ENCODE results near the gene ACSBG1. TPM values are rescaled to one million over a fixed set of nuclear protein-coding genes. Genes with fewer than 3 reads are reported as not detected.

ACSBG1 gene
- total and polyA plus RNA-seq, 2 of the 8 experiments (the other 6 are each of a cell fraction or from before 2014, with no cell fraction given) = 5.4 to 7.1 TPM

DNA sequence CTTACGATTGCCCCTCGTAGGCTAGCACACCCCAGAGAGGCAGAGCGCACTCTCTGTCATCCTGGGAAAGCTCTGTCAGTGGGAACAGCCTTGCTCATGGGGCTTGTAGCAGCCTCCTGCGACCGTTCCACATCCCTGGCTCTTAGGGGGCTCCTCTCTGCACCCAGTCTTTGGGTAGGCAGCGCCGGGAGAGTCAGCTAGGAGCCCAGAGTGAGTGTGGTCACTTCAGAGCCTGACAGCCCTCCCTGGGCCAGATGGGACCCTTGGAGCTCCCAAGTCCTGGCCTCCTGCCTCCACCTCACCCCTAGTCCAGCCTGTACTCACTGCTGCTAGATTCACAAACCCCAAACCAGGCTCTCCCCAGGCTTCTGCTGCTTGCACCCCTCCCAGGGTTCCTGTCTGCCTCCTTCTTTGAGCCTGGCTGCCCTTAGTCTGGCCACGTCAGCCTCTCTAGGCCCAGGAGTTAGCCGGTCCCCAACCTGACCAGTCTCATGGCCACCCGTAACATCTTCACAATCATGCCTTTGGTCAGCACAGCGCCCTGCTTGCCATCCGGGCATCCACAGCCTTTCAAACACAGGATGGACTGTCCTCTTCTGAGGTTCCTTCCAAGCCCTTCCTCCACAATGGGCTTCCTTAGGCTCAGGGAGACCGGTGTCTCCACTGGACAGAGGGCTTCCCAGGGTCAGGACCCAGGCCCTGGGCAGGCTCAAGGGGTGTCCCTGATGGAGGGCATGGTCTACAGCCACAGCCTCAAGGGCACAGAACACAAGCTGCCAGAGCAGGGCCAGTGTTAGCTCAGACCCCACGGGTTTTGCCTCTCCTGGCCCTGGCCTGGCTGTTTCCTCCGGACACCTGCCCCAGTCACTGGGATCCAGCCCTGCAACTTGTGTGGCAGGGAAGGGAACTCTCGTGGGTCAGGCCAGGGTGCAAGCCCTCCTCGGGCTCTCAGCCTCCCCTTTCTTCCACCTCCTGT, 4.6 kb downstream of the ACSBG1 start:
- Histone ChIP-seq H3K4me1 (replicated peaks in 1 of 4; ENCODE audit: control insufficient read depth in 3 of 4, insufficient read depth in 4 of 4, low read length in 3 of 4) (peaks cover 2 to 9% (median 7%) of the 10 kb centered on the region in 4 experiments), H4K20me1 (replicated peaks in 1 of 2; ENCODE audit: control insufficient read depth in 1 of 2, insufficient read depth in 2 of 2, low read length in 2 of 2) (no peaks in the 10 kb centered on the region), H3K4me3 (ENCODE audit: extremely low read depth in 1 of 4, insufficient read depth in 2 of 4, low read depth in 3 of 4, low read length in 4 of 4) (no peak overlapping the region), H3K9ac (replicated peaks in 1 of 4; ENCODE audit: extremely low read depth in 1 of 4, low read depth in 3 of 4, low read length in 3 of 4) (no peak overlapping the region), H2BK5ac (ENCODE audit: low read depth, low read length) (no peak overlapping the region), H2BK120ac (replicated peaks; ENCODE audit: low read depth, low read length) (no peak overlapping the region), H2BK20ac (ENCODE audit: low read length) (no peak overlapping the region), H2AFZ (ENCODE audit: low read length) (no peak overlapping the region), H4K91ac (replicated peaks; ENCODE audit: insufficient read length, low read length) (no peak overlapping the region), H3K18ac (ENCODE audit: extremely low read depth, low read length) (no peak overlapping the region), H3K56ac (replicated peaks; ENCODE audit: insufficient read length, low read depth, low read length) (no peak overlapping the region), H3K79me2 (ENCODE audit: control insufficient read depth in 1 of 2, insufficient read depth in 2 of 2, low read length in 2 of 2) (no peaks in the 10 kb centered on the region), H3K27ac (ENCODE audit: low read depth, low read length) (no peak overlapping the region), H3K9me3 (ENCODE audit: insufficient read depth in 2 of 2, low read depth in 1 of 2, low read length in 1 of 2) (no peaks in the 10 kb centered on the region), H4K5ac (ENCODE audit: insufficient read length, low read depth, low read length) (no peak overlapping the region), H3K14ac (ENCODE audit: insufficient read length) (no peak overlapping the region), H3K36me3 (ENCODE audit: control insufficient read depth in 2 of 4, insufficient read depth in 4 of 4, low read length in 3 of 4) (no peaks in the 10 kb centered on the region), H3K23ac (ENCODE audit: insufficient read length) (no peak overlapping the region), H2AK5ac (ENCODE audit: low read depth, low read length) (peak overlapping the region; percentile 12; the same call in 1 of the 2 replicates), H3K79me1 (ENCODE audit: low read depth, low read length) (no peaks in the 10 kb centered on the region), H2BK15ac (ENCODE audit: low read length) (0 out of 2 replicates have a peak overlapping the region, but pooled peaks have one; percentile 41), H3K4me2 (ENCODE audit: insufficient read depth in 1 of 2, low read depth in 2 of 2, low read length in 2 of 2) (no peak overlapping the region), H4K8ac (ENCODE audit: extremely low read depth, insufficient read depth, low read length) (no peak overlapping the region; the same call in 1 of the 2 replicates), H3K27me3 (replicated peaks in 1 of 4; ENCODE audit: control insufficient read depth in 3 of 4, extremely low read depth in 1 of 4, insufficient read depth in 3 of 4, low read length in 3 of 4) (no peaks in the 10 kb centered on the region), H3K23me2 (ENCODE audit: low read depth, low read length) (no peaks in the 10 kb centered on the region), H2BK12ac (ENCODE audit: low read depth, low read length) (no peak overlapping the region; the same call in 1 of the 2 replicates), H3K4ac (replicated peaks; ENCODE audit: insufficient read length, low read depth, low read length) (no peak overlapping the region)
- ChIA-PET CTCF (ENCODE audit: partially characterized antibody) (interaction anchor here (0.8 to 11.4 kb wide), 3 partner anchors 11 to 127 kb away, joined by 3 to 48 read pairs (median 31); no protein-coding TSS in a partner anchor), POLR2A (ENCODE audit: partially characterized antibody) (no interaction called here)
- DNase-seq (ENCODE audit: low read depth in 1 of 2, low spot score in 2 of 2) (no peak), FAIRE-seq (no peak)
- 87% methylated on average over 14 of the region's 17 CpGs; no CpG with 5 or more reads in 1 of the 2 experiments for WGBS, 2 experiments (ENCODE audit: extremely low coverage in 1 of 2, insufficient coverage in 1 of 2, insufficient read length in 1 of 2, insufficient replicate concordance in 2 of 2, low coverage in 1 of 2, low lambda C conversion rate in 2 of 2, missing lambda C conversion rate in 1 of 2)
- TF ChIP-seq SRF (IDR thresholded peaks at IDR 0.05; ENCODE audit: low read depth, low read length) (no peak), SIRT6 (IDR thresholded peaks at IDR 0.05; ENCODE audit: low read length) (no peak), ZNF274 (IDR thresholded peaks at IDR 0.05; ENCODE audit: borderline replicate concordance, extremely low read depth, low read length) (no peak), CBX5 (IDR thresholded peaks at IDR 0.05; ENCODE audit: low read depth, low read length) (no peak), CTBP2 (IDR thresholded peaks at IDR 0.05; ENCODE audit: borderline replicate concordance, insufficient read depth, insufficient read length, low read length) (no peak), MAFK (IDR thresholded peaks at IDR 0.05; ENCODE audit: low read depth, low read length) (no peak), SP2 (IDR thresholded peaks at IDR 0.05; ENCODE audit: low read length) (no peak), RNF2 (IDR thresholded peaks at IDR 0.05; ENCODE audit: borderline replicate concordance, low read depth, low read length, missing control alignments, poor library complexity, severe bottlenecking) (no peak), KDM5A (IDR thresholded peaks at IDR 0.05; ENCODE audit: low read length) (no peak)

Measured in H1 (cell line).